Gastroesophageal sphincter (tissue), 4 donors: Measurements from ENCODE around the gene NFATC4. TPM values are rescaled to one million over a fixed set of nuclear protein-coding genes. Genes with fewer than 3 reads are reported as not detected.
"Not testable (repeated sequence)": the region's sequence is repeated elsewhere in the genome, so short reads cannot be mapped to it uniquely, and the experiment has no call there.

Experiments used
- ATAC-seq: fragments of 150-250 bp; one replicate; pipeline ENCODE4 v1.9.1; 2016; ENCODE audit warnings: mild to moderate bottlenecking, moderate library complexity
- H3K27ac ChIP-seq, 4 donors: fragments of 200-600 bp; sonication (generic) in 3 of 4; 1 replicate in 3 of 4; 2 replicates in 1 of 4; pipeline ENCODE4 v1.5.1; 2016 to 2019
- H3K27me3 ChIP-seq: fragments of 200-600 bp; sonication (generic); one replicate; pipeline ENCODE4 v1.5.1; 2019
- H3K36me3 ChIP-seq, 2 donors: fragments of 200-600 bp; sonication (generic); one replicate each; pipeline ENCODE4 v1.5.1; 2019; ENCODE audit warnings: control low read depth in 1 of 2
- H3K4me1 ChIP-seq, 3 donors: fragments of 200-600 bp; sonication (generic); 1 replicate in 2 of 3; 2 replicates in 1 of 3; pipeline ENCODE4 v1.5.1; 2016 to 2019; ENCODE audit warnings: control low read depth in 2 of 3
- H3K4me3 ChIP-seq, 2 donors: fragments of 200-600 bp; sonication (generic); one replicate each; pipeline ENCODE4 v1.5.1; 2019; ENCODE audit warnings: mild to moderate bottlenecking in 1 of 2, moderate library complexity in 1 of 2
- H3K9me3 ChIP-seq, 3 donors: fragments of 200-600 bp; sonication (generic); one replicate each; pipeline ENCODE4 v1.5.1; 2017 to 2019; ENCODE audit warnings: control low read depth in 2 of 3
- CTCF ChIP-seq, 4 experiments: fragments of 200-600 bp in 2 of 4; fragments of 450-650 bp in 2 of 4; sonication (generic) in 1 of 4; IDR thresholded peaks; one replicate each; pipeline ENCODE4 v1.5.1; 2017 to 2019; ENCODE audit warnings: antibody characterized with exemption in 4 of 4, mild to moderate bottlenecking in 2 of 4, moderate library complexity in 2 of 4
- EP300 ChIP-seq: sonication (generic); formaldehyde crosslinking; IDR thresholded peaks from one replicate; pipeline ENCODE4 v1.6.1; 2017; ENCODE audit warnings: antibody characterized with exemption, mild to moderate bottlenecking
- POLR2A ChIP-seq, 2 donors: fragments of 450-650 bp; IDR thresholded peaks; one replicate each; pipeline ENCODE4 v1.6.1; 2017; ENCODE audit warnings: antibody characterized with exemption in 2 of 2, mild to moderate bottlenecking in 2 of 2, moderate library complexity in 1 of 2
- POLR2AphosphoS5 ChIP-seq: sonication (generic); formaldehyde crosslinking; IDR thresholded peaks from one replicate; pipeline ENCODE4 v1.6.1; 2017; ENCODE audit warnings: antibody characterized with exemption
- WGBS, 2 donors: methylation state at CpG; one replicate each; pipeline ENCODE4 v1.1.5; 2018; ENCODE audit warnings: low coverage in 1 of 2; 5-methylcytosine and 5-hydroxymethylcytosine counted together
- total RNA-seq, 4 donors: library from RNA; depleted of rRNA; stranded (reverse); fragments of >200 nt; gene quantifications; one replicate each; pipeline ENCODE4 v1.1.0, GENCODE V29; 2016

NFATC4 gene
- total RNA-seq, 4 donors from 2014 or later: 33.5 to 63.5 (median 57.9) TPM

GRCh38 chr14:24353559-24354481 is 14.2 kb upstream of the NFATC4 start:
- H3K4me3 ChIP-seq: no peak overlapping the region
- TF ChIP-seq POLR2AphosphoS5: peak; percentile 54
- TF ChIP-seq CTCF (IDR thresholded peaks at IDR 0.05): no peak
- H3K27ac ChIP-seq: peak overlapping the region in 2 of 4 donors; percentile 21 to 59
- no peak for ATAC-seq
- H3K9me3 ChIP-seq: no peaks in the 10 kb centered on the region
- peaks cover 0 to 23% (median 0%) of the 10 kb centered on the region in 3 donors for H3K4me1 ChIP-seq
- H3K27me3 ChIP-seq: peaks cover 10% of the 10 kb centered on the region
- WGBS, 2 donors: 75 to 80% methylated on average over 5 of the region's 5 CpGs
- H3K36me3 ChIP-seq: no peaks in the 10 kb centered on the region

GRCh38 chr14:24354482-24354825 is 13.5 kb upstream of the NFATC4 start:
- peaks cover 0 to 23% (median 0%) of the 10 kb centered on the region in 3 donors for H3K4me1 ChIP-seq
- WGBS, 2 donors: 0 to 62% methylated on average over 1 to 3 of the region's 3 CpGs
- H3K27me3 ChIP-seq, ATAC-seq, H3K36me3 ChIP-seq, H3K9me3 ChIP-seq, H3K4me3 ChIP-seq: not testable (repeated sequence)
- H3K27ac ChIP-seq: peak overlapping the region in 2 of 4 donors; percentile 21 to 59

DNA sequence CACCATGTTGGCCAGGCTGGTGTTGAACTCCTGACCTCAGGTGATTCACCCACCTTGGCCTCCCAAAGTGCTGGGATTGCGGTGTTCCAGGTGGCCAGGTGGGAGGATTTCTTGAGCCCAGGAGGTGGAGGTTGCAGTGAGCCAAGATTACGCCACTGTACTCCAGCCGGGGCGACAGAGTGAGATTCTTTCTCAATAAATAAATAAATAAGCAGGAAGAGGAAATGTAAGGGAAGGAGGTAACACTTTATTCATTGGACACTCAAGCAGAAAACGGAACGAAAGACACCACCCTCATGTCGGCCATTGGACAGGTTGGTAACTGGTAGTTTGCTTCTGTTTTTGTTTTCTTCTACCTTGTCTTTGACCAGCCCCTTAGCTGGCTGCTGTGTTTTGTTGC is 13.0 kb upstream of the NFATC4 start:
- WGBS, 2 donors: 84 to 89% methylated on average over 6 of the region's 7 CpGs
- no peak overlapping the region for H3K4me3 ChIP-seq
- no peak for ATAC-seq
- H3K36me3 ChIP-seq: no peaks in the 10 kb centered on the region
- TF ChIP-seq POLR2AphosphoS5 (no peak), POLR2A (IDR thresholded peaks at IDR 0.05) (no peak), EP300 (no peak), CTCF (IDR thresholded peaks at IDR 0.05) (no peak)
- H3K9me3 ChIP-seq: no peaks in the 10 kb centered on the region
- peaks cover 9% of the 10 kb centered on the region for H3K27me3 ChIP-seq
- H3K27ac ChIP-seq: no peak overlapping the region
- peaks cover 0 to 23% (median 0%) of the 10 kb centered on the region in 3 donors for H3K4me1 ChIP-seq

GRCh38 chr14:24356208-24356607 is 11.8 kb upstream of the NFATC4 start:
- H3K9me3 ChIP-seq: no peaks in the 10 kb centered on the region
- no peaks in the 10 kb centered on the region for H3K27me3 ChIP-seq
- peaks cover 0 to 23% (median 0%) of the 10 kb centered on the region in 3 donors for H3K4me1 ChIP-seq
- H3K4me3 ChIP-seq: no peak overlapping the region
- ATAC-seq: no peak
- no peak for TF ChIP-seq POLR2AphosphoS5
- TF ChIP-seq POLR2A (IDR thresholded peaks at IDR 0.05): no peak
- TF ChIP-seq EP300: no peak
- TF ChIP-seq CTCF (IDR thresholded peaks at IDR 0.05): no peak
- no peaks in the 10 kb centered on the region for H3K36me3 ChIP-seq
- H3K27ac ChIP-seq: no peak overlapping the region
- 91 to 100% methylated on average over 1 to 3 of the region's 4 CpGs for WGBS, 2 donors

GRCh38 chr14:24360281-24360680 is 7.7 kb upstream of the NFATC4 start:
- Histone ChIP-seq H3K27me3 (no peaks in the 10 kb centered on the region), H3K9me3 (no peaks in the 10 kb centered on the region), H3K4me3 (no peak overlapping the region), H3K36me3 (no peaks in the 10 kb centered on the region), H3K27ac (no peak overlapping the region), H3K4me1 (peaks cover 0 to 6% (median 5%) of the 10 kb centered on the region in 3 donors)
- TF ChIP-seq EP300: no peak
- no peak for TF ChIP-seq POLR2A (IDR thresholded peaks at IDR 0.05)
- TF ChIP-seq POLR2AphosphoS5: no peak
- no peak for TF ChIP-seq CTCF (IDR thresholded peaks at IDR 0.05)
- 73 to 91% methylated on average over 1 to 2 of the region's 3 CpGs for WGBS, 2 donors
- ATAC-seq: no peak
